Measurements from ENCODE around the gene ITPR2.
"Not testable (repeated sequence)": the region's sequence is repeated elsewhere in the genome, so short reads cannot be mapped to it uniquely, and the experiment has no call there.

Gene ITPR2

GRCh38 chr12:26632756-26633155, 200.2 kb downstream of the ITPR2 start:
- DNase-seq (ENCODE audit: low read depth in 2 of 2): no peak

GRCh38 chr12:26631846-26632245, 201.1 kb downstream of the ITPR2 start:
- no peak for DNase-seq (ENCODE audit: low read depth in 2 of 2)

- no peak for DNase-seq (ENCODE audit: low read depth in 2 of 2)
Observed at GRCh38 chr12:26630546-26631027, 202.4 kb downstream of the ITPR2 start.

GRCh38 chr12:26629864-26630263, 203.1 kb downstream of the ITPR2 start:
- DNase-seq (ENCODE audit: low read depth in 2 of 2): no peak

- no peak for DNase-seq (ENCODE audit: low read depth in 2 of 2)
Observed at GRCh38 chr12:26628234-26628633, 204.8 kb downstream of the ITPR2 start.

GRCh38 chr12:26627335-26627734, 205.7 kb downstream of the ITPR2 start:
- no peak for DNase-seq (ENCODE audit: low read depth in 2 of 2)

- peak in 1 of 2 donors; percentile 4 for DNase-seq (ENCODE audit: low read depth in 2 of 2)
Observed at GRCh38 chr12:26623136-26623535, 209.9 kb downstream of the ITPR2 start.

GRCh38 chr12:26622601-26623000, 210.4 kb downstream of the ITPR2 start:
- no peak for DNase-seq (ENCODE audit: low read depth in 2 of 2)

GRCh38 chr12:26621932-26622331, 211.1 kb downstream of the ITPR2 start:
- DNase-seq (ENCODE audit: low read depth in 2 of 2): no peak

- DNase-seq (ENCODE audit: low read depth in 2 of 2): no peak
Observed at GRCh38 chr12:26620907-26621306, 212.1 kb downstream of the ITPR2 start.

- DNase-seq (ENCODE audit: low read depth in 2 of 2): no peak
Observed at GRCh38 chr12:26617513-26617912, 215.5 kb downstream of the ITPR2 start.

GRCh38 chr12:26614011-26614616, 218.9 kb downstream of the ITPR2 start:
- no peak for DNase-seq (ENCODE audit: low read depth in 2 of 2)

GRCh38 chr12:26612203-26612602, 220.8 kb downstream of the ITPR2 start:
- no peak for DNase-seq (ENCODE audit: low read depth in 2 of 2)

GRCh38 chr12:26611598-26611997, 221.4 kb downstream of the ITPR2 start:
- no peak for DNase-seq (ENCODE audit: low read depth in 2 of 2)

GRCh38 chr12:26610774-26611173, 222.2 kb downstream of the ITPR2 start:
- DNase-seq (ENCODE audit: low read depth in 2 of 2): no peak

- no peak for DNase-seq (ENCODE audit: low read depth in 2 of 2)
Observed at GRCh38 chr12:26609986-26610385, 223.0 kb downstream of the ITPR2 start.

GRCh38 chr12:26608706-26609105, 224.3 kb downstream of the ITPR2 start:
- no peak for DNase-seq (ENCODE audit: low read depth in 2 of 2)

- no peak for DNase-seq (ENCODE audit: low read depth in 2 of 2)
Observed at GRCh38 chr12:26608273-26608672, 224.7 kb downstream of the ITPR2 start.

GRCh38 chr12:26606911-26607310, 226.1 kb downstream of the ITPR2 start:
- DNase-seq (ENCODE audit: low read depth in 2 of 2): no peak

GRCh38 chr12:26604813-26605212, 228.2 kb downstream of the ITPR2 start:
- DNase-seq (ENCODE audit: low read depth in 2 of 2): not testable (repeated sequence)

GRCh38 chr12:26599096-26599695, 233.8 kb downstream of the ITPR2 start:
- DNase-seq (ENCODE audit: low read depth in 2 of 2): no peak

GRCh38 chr12:26595806-26596205, 237.2 kb downstream of the ITPR2 start:
- DNase-seq (ENCODE audit: low read depth in 2 of 2): no peak

- no peak for DNase-seq (ENCODE audit: low read depth in 2 of 2)
Observed at GRCh38 chr12:26580619-26581018, 252.4 kb downstream of the ITPR2 start.

- DNase-seq (ENCODE audit: low read depth in 2 of 2): no peak
Observed at GRCh38 chr12:26576266-26576665, 256.7 kb downstream of the ITPR2 start.
